Measurements from ENCODE around the gene CARD10. TPM values are rescaled to one million over a fixed set of nuclear protein-coding genes. Genes with fewer than 3 reads are reported as not detected.

The CARD10 gene
- total RNA-seq, 1 donor from 2014 or later: 13.5 TPM

GRCh38 chr22:37520776-37521191 is 1.6 kb upstream of the CARD10 start:
- H3K9me3 Mint-ChIP-seq (ENCODE audit: low read depth): no peaks in the 10 kb centered on the region
- H3K27ac Mint-ChIP-seq (ENCODE audit: unreplicated experiment): no peak overlapping the region
- H3K27me3 Mint-ChIP-seq (ENCODE audit: low read depth): no peaks in the 10 kb centered on the region
- no peak for DNase-seq (ENCODE audit: low spot score)
- H3K4me3 Mint-ChIP-seq (ENCODE audit: unreplicated experiment): no peak overlapping the region
- peaks cover 2% of the 10 kb centered on the region for H3K36me3 Mint-ChIP-seq (ENCODE audit: low read depth)
- no peak for TF ChIP-seq CTCF (IDR thresholded peaks at IDR 0.05)
- H3K4me1 Mint-ChIP-seq (ENCODE audit: low read depth): peaks cover 28% of the 10 kb centered on the region

GRCh38 chr22:37518509-37519267 is 527 bp downstream of the CARD10 start:
- H3K36me3 Mint-ChIP-seq (ENCODE audit: low read depth): peaks cover 4% of the 10 kb centered on the region
- no peak for DNase-seq (ENCODE audit: low spot score)
- TF ChIP-seq CTCF (IDR thresholded peaks at IDR 0.05): no peak
- peak overlapping the region; percentile 78 for H3K4me3 Mint-ChIP-seq (ENCODE audit: unreplicated experiment)
- H3K27me3 Mint-ChIP-seq (ENCODE audit: low read depth): no peaks in the 10 kb centered on the region
- peak overlapping the region; percentile 38 for H3K27ac Mint-ChIP-seq (ENCODE audit: unreplicated experiment)
- H3K9me3 Mint-ChIP-seq (ENCODE audit: low read depth): no peaks in the 10 kb centered on the region
- H3K4me1 Mint-ChIP-seq (ENCODE audit: low read depth): peaks cover 19% of the 10 kb centered on the region

- H3K27ac Mint-ChIP-seq (ENCODE audit: unreplicated experiment): peak overlapping the region; percentile 38
Observed at GRCh38 chr22:37517826-37518450, 1.3 kb downstream of the CARD10 start.

GRCh38 chr22:37516456-37516855 is 2.8 kb downstream of the CARD10 start:
- no peak for TF ChIP-seq CTCF (IDR thresholded peaks at IDR 0.05)
- Mint-ChIP-seq H3K4me3 (ENCODE audit: unreplicated experiment) (no peak overlapping the region), H3K27ac (ENCODE audit: unreplicated experiment) (no peak overlapping the region), H3K27me3 (ENCODE audit: low read depth) (no peaks in the 10 kb centered on the region), H3K9me3 (ENCODE audit: low read depth) (no peaks in the 10 kb centered on the region), H3K4me1 (ENCODE audit: low read depth) (peaks cover 38% of the 10 kb centered on the region), H3K36me3 (ENCODE audit: low read depth) (peaks cover 4% of the 10 kb centered on the region)
- no peak for DNase-seq (ENCODE audit: low spot score)

More at GRCh38 chr22:37517826-37518450, 1.3 kb downstream of the CARD10 start:
- no peaks in the 10 kb centered on the region for H3K9me3 Mint-ChIP-seq (ENCODE audit: low read depth)
- peak overlapping the region; percentile 78 for H3K4me3 Mint-ChIP-seq (ENCODE audit: unreplicated experiment)
- H3K36me3 Mint-ChIP-seq (ENCODE audit: low read depth): peaks cover 4% of the 10 kb centered on the region
- H3K4me1 Mint-ChIP-seq (ENCODE audit: low read depth): peaks cover 26% of the 10 kb centered on the region
- no peaks in the 10 kb centered on the region for H3K27me3 Mint-ChIP-seq (ENCODE audit: low read depth)
- DNase-seq (ENCODE audit: low spot score): no peak
- no peak for TF ChIP-seq CTCF (IDR thresholded peaks at IDR 0.05)

- no peak for DNase-seq (ENCODE audit: low spot score)
- H3K4me1 Mint-ChIP-seq (ENCODE audit: low read depth): peaks cover 36% of the 10 kb centered on the region
- H3K9me3 Mint-ChIP-seq (ENCODE audit: low read depth): no peaks in the 10 kb centered on the region
- no peak overlapping the region for H3K4me3 Mint-ChIP-seq (ENCODE audit: unreplicated experiment)
- H3K36me3 Mint-ChIP-seq (ENCODE audit: low read depth): peaks cover 4% of the 10 kb centered on the region
- TF ChIP-seq CTCF (IDR thresholded peaks at IDR 0.05): no peak
- no peak overlapping the region for H3K27ac Mint-ChIP-seq (ENCODE audit: unreplicated experiment)
- H3K27me3 Mint-ChIP-seq (ENCODE audit: low read depth): no peaks in the 10 kb centered on the region
Observed at GRCh38 chr22:37515901-37516300, 3.3 kb downstream of the CARD10 start.
